ENCODE results near the gene UBE2V1. TPM values are rescaled to one million over a fixed set of nuclear protein-coding genes. Genes with fewer than 3 reads are reported as not detected.

Gene UBE2V1
- total and polyA plus RNA-seq, 2 of the 13 experiments (the other 11 are each of a cell fraction or from before 2014, with no cell fraction given) = 81.3 to 132 TPM

- peak; percentile 70 for TF ChIP-seq NFYC (CRISPR knock-in tag; IDR thresholded peaks at IDR 0.05)
- no peak for TF ChIP-seq ZFP36 (IDR thresholded peaks at IDR 0.05; ENCODE audit: borderline replicate concordance, low read depth, low read length, partially characterized antibody)
- TF ChIP-seq DPF2 (CRISPR knock-in tag; IDR thresholded peaks at IDR 0.05; ENCODE audit: borderline replicate concordance, low read depth) = no peak
- TF ChIP-seq HNF1B (CRISPR knock-in tag; IDR thresholded peaks at IDR 0.05) = 0 out of 2 replicates have a peak, but pooled peaks have one; percentile 31
- no peak for TF ChIP-seq ZNF800 (CRISPR knock-in tag; IDR thresholded peaks at IDR 0.05)
These were observed 16.9 kb upstream of the UBE2V1 start (continued) for GRCh38 chr20:50129662-50130355.

GRCh38 chr20:50128520-50128905, 15.6 kb upstream of the UBE2V1 start:
- FAIRE-seq (no peak), ATAC-seq (no peak), DNase-seq (ENCODE audit: low spot score) (no peak)
- H3K27ac ChIP-seq (ENCODE audit: extremely low read length, insufficient read depth, low read length) = no peak overlapping the region
- H3K4me2 ChIP-seq (ENCODE audit: low read depth, low read length) = no peak overlapping the region
- H3K79me2 ChIP-seq (ENCODE audit: insufficient read depth, low read length) = no peaks in the 10 kb centered on the region
- no peak overlapping the region for H3K9ac ChIP-seq (ENCODE audit: insufficient read depth, low read depth, low read length)
- H3K4me3 ChIP-seq (replicated peaks in 1 of 3; ENCODE audit: insufficient read depth in 1 of 3, low read depth in 2 of 3, low read length in 3 of 3) = no peak overlapping the region
- CTCF ChIA-PET (ENCODE audit: low intra/inter-chr PET ratio, low total read pairs) = no interaction called here
- H3K27me3 ChIP-seq (ENCODE audit: control insufficient read depth in 1 of 2, insufficient read depth in 2 of 2, low read length in 2 of 2) = no peaks in the 10 kb centered on the region
- BruUV-seq (replicated peaks) = no TSS peak
- POLR2A ChIA-PET = interaction anchor here (1.9 kb wide), 1 partner anchor 24 kb away, joined by 7 read pairs; the partner anchor contains the start of gene PEDS1
- in situ Hi-C loops (cut with HindIII; ENCODE audit: extremely low pct_ligation_motif_present, low pct_unique_long_range_greater_than_20kb) = no loop called here
- peaks cover 7% of the 10 kb centered on the region for H3K4me1 ChIP-seq (ENCODE audit: insufficient read depth, low read length)
- no peaks in the 10 kb centered on the region for H3K9me3 ChIP-seq (ENCODE audit: low read length)
- intact Hi-C loops (cut with micrococcal nuclease; ENCODE audit: unreplicated experiment) = loop anchor here (5.0 to 10.0 kb wide), 2 partner anchors 176 to 699 kb away; no protein-coding TSS in a partner anchor
- no peak overlapping the region for H2AFZ ChIP-seq (ENCODE audit: low read length)
- no peaks in the 10 kb centered on the region for H4K20me1 ChIP-seq (ENCODE audit: insufficient read depth, low read length)
- WGBS (ENCODE audit: low lambda C conversion rate) = 98% methylated on average over 8 of the region's 8 CpGs
- H3K36me3 ChIP-seq (replicated peaks in 1 of 2; ENCODE audit: control insufficient read depth in 1 of 2, insufficient read depth in 2 of 2, low read length in 2 of 2) = peaks cover 65 to 87% of the 10 kb centered on the region in 2 experiments
- TF ChIP-seq ARID4A (CRISPR knock-in tag; IDR thresholded peaks at IDR 0.05; ENCODE audit: borderline replicate concordance) = no peak
